ENCODE measurements around the gene ARMC6.

DNA sequence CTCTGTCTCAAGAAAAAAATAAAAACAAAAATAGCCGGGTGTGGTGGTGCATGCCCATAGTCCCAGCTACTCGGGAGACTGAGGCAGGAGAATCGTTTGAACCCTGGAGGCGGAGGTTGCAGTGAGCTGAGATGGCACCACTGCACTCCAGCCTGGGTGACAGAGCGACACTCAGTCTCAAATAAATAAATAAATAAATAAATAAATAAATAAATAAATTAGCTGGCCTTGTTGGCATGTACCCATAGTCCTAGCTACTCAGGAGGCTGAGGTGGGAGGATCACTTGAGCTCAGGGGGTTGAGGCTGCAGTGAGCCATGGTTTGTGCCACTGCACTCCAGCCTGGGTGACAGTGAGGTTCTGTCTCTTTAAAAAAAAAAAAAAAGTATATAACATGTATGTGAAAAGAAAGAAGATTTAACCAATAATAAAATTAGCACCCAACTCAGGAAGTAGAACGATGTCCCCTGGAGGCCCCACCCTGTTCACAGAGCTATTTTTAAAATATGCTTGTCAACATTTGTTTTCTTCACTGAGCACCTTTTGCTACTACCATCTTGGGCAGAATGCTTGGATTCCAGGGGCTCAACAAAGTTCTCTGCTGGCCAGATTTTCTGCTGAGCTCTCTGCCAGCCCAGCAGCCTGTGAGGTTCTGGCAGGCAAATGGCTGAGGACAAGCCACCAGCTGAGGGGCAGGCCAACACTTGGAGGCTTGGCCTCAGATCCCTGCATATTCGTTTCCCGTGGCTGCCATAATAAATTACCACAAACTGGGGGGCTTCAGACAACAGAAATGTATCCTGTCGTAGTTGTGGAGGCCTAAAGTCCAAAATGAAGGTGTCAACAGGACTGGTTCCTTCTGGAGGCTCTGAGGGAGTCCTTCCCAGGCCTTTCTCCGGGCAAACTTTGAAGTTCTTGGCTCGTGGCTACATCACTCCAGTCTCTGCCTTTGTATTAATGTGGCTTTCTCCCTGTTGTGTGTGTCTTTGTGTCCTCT, 35.6 kb downstream of the ARMC6 start:
- no peak for TF ChIP-seq EZH2 (IDR thresholded peaks at IDR 0.05; ENCODE audit: borderline replicate concordance)
- TF ChIP-seq CTCF (IDR thresholded peaks at IDR 0.05; ENCODE audit: poor library complexity), result no peak
- no peak for TF ChIP-seq EZH2phosphoT487 (IDR thresholded peaks at IDR 0.05; ENCODE audit: low read depth, severe bottlenecking, unreplicated experiment)
